WTC11 (cell line): ENCODE measurements around the gene EBF3.

Experiments used
- CTCF ChIP-seq: fragments of 200-600 bp; IDR thresholded peaks from 2 replicates; pipeline ENCODE4 v1.8.0; 2022; ENCODE audit warnings: antibody characterized with exemption
- FOXP4 ChIP-seq: sonication (generic); formaldehyde crosslinking; IDR thresholded peaks from 2 replicates; pipeline ENCODE4 v1.8.0; 2022; ENCODE audit warnings: mild to moderate bottlenecking, missing genetic modification reagents
- IRF2 ChIP-seq: sonication (generic); formaldehyde crosslinking; IDR thresholded peaks from 2 replicates; pipeline ENCODE4 v1.8.0; 2022; ENCODE audit warnings: low read depth, missing genetic modification reagents, borderline replicate concordance
- NFYB ChIP-seq: sonication (generic); formaldehyde crosslinking; conservative IDR thresholded peaks from 2 replicates; pipeline ENCODE4 v1.8.0; 2022; ENCODE audit warnings: low read depth, missing genetic modification reagents
- NR2C2 ChIP-seq: sonication (generic); formaldehyde crosslinking; IDR thresholded peaks from 2 replicates; pipeline ENCODE4 v1.8.0; 2022; ENCODE audit warnings: mild to moderate bottlenecking, missing genetic modification reagents
- TEAD4 ChIP-seq: sonication (generic); formaldehyde crosslinking; IDR thresholded peaks from 2 replicates; pipeline ENCODE4 v1.8.0; 2022; ENCODE audit warnings: mild to moderate bottlenecking, missing genetic modification reagents
- TF ChIP-seq, protein P1 (sequence below): sonication (generic); formaldehyde crosslinking; IDR thresholded peaks from 2 replicates; pipeline ENCODE4 v1.8.0; 2022; ENCODE audit warnings: mild to moderate bottlenecking, missing genetic modification reagents

DNA sequence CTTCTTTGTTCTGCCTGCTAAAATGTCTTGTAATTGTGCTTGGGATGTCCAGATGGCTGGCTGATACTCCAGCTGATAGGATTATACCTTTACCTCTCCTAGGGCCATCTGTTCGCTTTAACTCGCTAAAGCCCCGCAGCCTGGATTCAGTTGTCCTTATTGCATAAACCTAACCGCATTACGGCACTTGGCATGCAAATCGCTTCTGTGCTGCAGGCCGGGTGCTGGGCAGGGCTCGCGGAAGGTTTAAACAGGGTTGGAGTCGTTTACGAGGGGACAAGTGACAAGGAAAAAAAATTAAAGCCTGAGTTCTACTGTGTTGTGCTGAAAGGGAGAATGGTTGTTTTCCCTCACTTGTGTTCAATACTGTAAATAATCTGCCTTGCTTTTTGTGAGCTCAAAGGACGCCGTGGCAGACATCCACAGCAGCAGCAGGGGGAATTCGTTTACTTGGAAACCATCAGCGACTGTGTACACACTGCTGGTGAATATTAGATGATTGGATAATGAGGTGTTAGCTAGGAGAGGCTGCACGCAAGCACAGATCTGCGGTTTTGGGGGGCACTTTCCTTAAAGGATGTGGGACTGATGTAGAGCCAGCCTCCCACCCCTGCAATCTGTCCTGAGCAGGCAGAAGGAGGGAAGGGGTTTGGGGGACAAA lies 93.0 kb downstream of the EBF3 start:
- no peak for TF ChIP-seq CTCF
- no peak for TF ChIP-seq IRF2 (CRISPR knock-in tag)
- no peak for TF ChIP-seq NR2C2
- no peak for TF ChIP-seq TEAD4 (CRISPR knock-in tag)
- TF ChIP-seq FOXP4 (CRISPR knock-in tag), result no peak
- TF ChIP-seq, protein P1, sequence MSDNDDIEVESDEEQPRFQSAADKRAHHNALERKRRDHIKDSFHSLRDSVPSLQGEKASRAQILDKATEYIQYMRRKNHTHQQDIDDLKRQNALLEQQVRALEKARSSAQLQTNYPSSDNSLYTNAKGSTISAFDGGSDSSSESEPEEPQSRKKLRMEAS (CRISPR knock-in tag), result no peak
- TF ChIP-seq NFYB, result no peak
